B cell (primary cell): ENCODE results near the gene CREB3. TPM values are rescaled to one million over a fixed set of nuclear protein-coding genes. Genes with fewer than 3 reads are reported as not detected.
A peak's percentile ranks its signal among the peaks of the same experiment; 100 is the strongest.

Experiments used
- ATAC-seq: fragments of 200-7000 bp; cut with Tn5 transposase; one replicate; pipeline ENCODE4 v1.10.0; 2021; ENCODE audit warnings: low read depth, mild to moderate bottlenecking, moderate number of reproducible peaks, moderate library complexity
- CTCF ChIA-PET: fragments of 350-600 bp; sonication (Branson Sonifier 250); formaldehyde crosslinking; loops from one replicate; lab custom pipeline; 2021; ENCODE audit warnings: antibody characterized with exemption, inconsistent platforms; lab: Charles Lee
- POLR2A ChIA-PET: fragments of 350-600 bp; sonication (Branson Sonifier 250); formaldehyde crosslinking; loops from one replicate; lab custom pipeline; 2021; ENCODE audit warnings: antibody characterized with exemption; lab: Charles Lee
- DNase-seq: peaks from one replicate; pipeline ENCODE4 v3.0.0; 2013
- H2AFZ ChIP-seq: 2 replicates; pipeline ENCODE4 v1.6.1; 2012; ENCODE audit warnings: mild to moderate bottlenecking, low read depth, low read length; ENCODE audit not compliant: insufficient read depth, poor library complexity, severe bottlenecking
- H3K27ac ChIP-seq, 2 donors: 1 replicate in 1 of 2; 2 replicates in 1 of 2; pipeline ENCODE4 v1.5.1; 2012 to 2013; ENCODE audit warnings: low read length in 2 of 2, mild to moderate bottlenecking in 2 of 2, moderate library complexity in 1 of 2
- H3K27me3 ChIP-seq, 4 experiments: fragments of 200-600 bp in 1 of 4; sonication (generic) in 1 of 4; replicated peaks in 1 of 4; 1 replicate in 2 of 4; 2 replicates in 2 of 4; pipeline versions ENCODE4 v1.6.1 to v1.7.0; 2013 to 2016; ENCODE audit warnings: low read length in 3 of 4, mild to moderate bottlenecking in 2 of 4, mixed read lengths in 1 of 4, moderate library complexity in 1 of 4; ENCODE audit not compliant: insufficient read depth in 4 of 4, control insufficient read depth in 3 of 4; ENCODE audit errors: control extremely low read depth in 1 of 4
- H3K36me3 ChIP-seq, 2 experiments: replicated peaks in 1 of 2; 1 replicate in 1 of 2; 2 replicates in 1 of 2; pipeline versions ENCODE4 v1.6.1 to v1.7.1; 2013; ENCODE audit warnings: low read length in 1 of 2; ENCODE audit not compliant: insufficient read depth in 2 of 2, control insufficient read depth in 1 of 2; ENCODE audit errors: control extremely low read depth in 1 of 2, extremely low read depth in 1 of 2
- H3K4me1 ChIP-seq, 2 donors: fragments of 200-600 bp in 1 of 2; sonication (generic) in 1 of 2; 1 replicate in 1 of 2; 2 replicates in 1 of 2; pipeline versions ENCODE4 v1.5.1 to v1.6.1; 2013 to 2017; ENCODE audit warnings: low read length in 2 of 2; ENCODE audit not compliant: control insufficient read depth in 2 of 2, insufficient read depth in 2 of 2
- H3K4me2 ChIP-seq: replicated peaks from 2 replicates; pipeline ENCODE3; 2012; ENCODE audit warnings: mild to moderate bottlenecking, low read depth, low read length; ENCODE audit not compliant: poor library complexity, severe bottlenecking
- H3K4me3 ChIP-seq, 5 experiments: fragments of 200-600 bp in 1 of 5; sonication (generic) in 1 of 5; 1 replicate in 3 of 5; 2 replicates in 2 of 5; pipeline versions ENCODE4 v1.5.1 to v1.7.0; 2011 to 2016; ENCODE audit warnings: low read length in 4 of 5, mild to moderate bottlenecking in 4 of 5, low read depth in 2 of 5, control low read depth in 1 of 5, moderate library complexity in 1 of 5; ENCODE audit not compliant: insufficient read depth in 1 of 5; ENCODE audit errors: control extremely low read depth in 1 of 5, extremely low read depth in 1 of 5
- H3K79me2 ChIP-seq: fragments of 200-600 bp; sonication (generic); one replicate; pipeline ENCODE4 v1.6.0; 2016; ENCODE audit warnings: low read length; ENCODE audit not compliant: control insufficient read depth, insufficient read depth
- H3K9ac ChIP-seq: fragments of 200-600 bp; sonication (generic); 2 replicates; pipeline ENCODE4 v1.6.1; 2017; ENCODE audit warnings: mild to moderate bottlenecking, low read length, moderate library complexity
- H3K9me3 ChIP-seq, 3 donors: one replicate each; pipeline versions ENCODE4 v1.6.1 to v1.7.1; 2013; ENCODE audit warnings: low read length in 2 of 3; ENCODE audit not compliant: control insufficient read depth in 2 of 3, insufficient read depth in 1 of 3; ENCODE audit errors: control extremely low read depth in 1 of 3
- H4K20me1 ChIP-seq: 2 replicates; pipeline ENCODE4 v1.6.0; 2012; ENCODE audit warnings: mild to moderate bottlenecking, low read length; ENCODE audit not compliant: insufficient read depth, control insufficient read depth, poor library complexity, severe bottlenecking
- H3K27ac Mint-ChIP-seq: one replicate; pipeline ENCODE4 v1.8.0; 2021; ENCODE audit warnings: mixed read lengths
- H3K27me3 Mint-ChIP-seq: one replicate; pipeline ENCODE4 v1.8.0; 2021; ENCODE audit warnings: mixed read lengths
- H3K4me1 Mint-ChIP-seq: one replicate; pipeline ENCODE4 v1.8.0; 2021; ENCODE audit warnings: mixed read lengths
- H3K4me3 Mint-ChIP-seq: one replicate; pipeline ENCODE4 v1.8.0; 2021; ENCODE audit warnings: mixed read lengths
- H3K9me3 Mint-ChIP-seq: one replicate; pipeline ENCODE4 v1.8.0; 2022; ENCODE audit warnings: mixed read lengths; ENCODE audit not compliant: insufficient read depth
- CTCF ChIP-seq: fragments of 200-600 bp; IDR thresholded peaks from one replicate; pipeline ENCODE4 v1.8.0; 2022; ENCODE audit warnings: antibody characterized with exemption, mild to moderate bottlenecking
- EZH2 ChIP-seq: IDR thresholded peaks from 2 replicates; pipeline ENCODE4 v1.6.1; 2012; ENCODE audit warnings: borderline replicate concordance, low read depth, mild to moderate bottlenecking, moderate library complexity, low read length; ENCODE audit not compliant: insufficient read depth, poor library complexity, severe bottlenecking
- WGBS: methylation state at CpG from one replicate; pipeline ENCODE4 v1.1.5; 2013; ENCODE audit warnings: missing lambda C conversion rate; ENCODE audit not compliant: insufficient coverage; 5-methylcytosine and 5-hydroxymethylcytosine counted together
- intact Hi-C: fragments of 100-400 bp; cut with micrococcal nuclease; formaldehyde crosslinking; loops from one replicate; pipeline ENCODE4 v1.10.0; 2022
- polyA plus RNA-seq: library from polyadenylated mRNA; depleted of rRNA; stranded (reverse); fragments of >200 nt; gene quantifications from 2 replicates; pipeline ENCODE4 v1.2.3, GENCODE V29; 2012
- total RNA-seq, 2 donors: library from RNA; stranded (reverse); fragments of 120-200 nt in 1 of 2; gene quantifications; 1 replicate in 1 of 2; 2 replicates in 1 of 2; pipeline versions ENCODE4 v1.2.3 to v1.2.4, GENCODE V29; 2013 to 2022

Gene CREB3
- total and polyA plus RNA-seq, 2 donors (not counting 1 experiment from before 2014, with no cell fraction given) = 12.3 to 20.7 TPM

GRCh38 chr9:35756275-35757225 is 24.1 kb downstream of the CREB3 start:
- H3K4me1 ChIP-seq = peaks cover 34 to 44% of the 10 kb centered on the region in 2 donors
- H3K27me3 Mint-ChIP-seq = no peaks in the 10 kb centered on the region
- no peaks in the 10 kb centered on the region for H3K9me3 Mint-ChIP-seq
- intact Hi-C loops = loop anchor here (1.0 to 5.0 kb wide), 7 partner anchors 7 to 639 kb away; partner anchors contain the start of genes ATOSB, CREB3, GBA2 and HINT2
- peaks cover 2 to 31% of the 10 kb centered on the region in 2 experiments for H3K36me3 ChIP-seq
- peak overlapping the region; percentile 92 to 94 for H3K27ac ChIP-seq
- H2AFZ ChIP-seq = peak overlapping the region; percentile 88
- peak overlapping the region; percentile 97 for H3K27ac Mint-ChIP-seq
- H3K79me2 ChIP-seq = peaks cover 80% of the 10 kb centered on the region
- peak overlapping the region; percentile 39 to 85 (median 81) for H3K4me3 ChIP-seq
- no peaks in the 10 kb centered on the region for H4K20me1 ChIP-seq
- peak overlapping the region; percentile 89 for H3K4me2 ChIP-seq
- no peak for TF ChIP-seq EZH2
- TF ChIP-seq CTCF = peak; percentile 70
- peak overlapping the region; percentile 93 for H3K4me3 Mint-ChIP-seq
- H3K9ac ChIP-seq = peak overlapping the region; percentile 82
- POLR2A ChIA-PET = interaction anchor here (0.6 to 3.1 kb wide), 13 partner anchors 8 to 1710 kb away, joined by 3 to 16 read pairs (median 3); partner anchors contain the start of genes FAM221B, GBA2 and RGP1
- no peaks in the 10 kb centered on the region for H3K27me3 ChIP-seq
- WGBS = 4% methylated on average over 47 of the region's 48 CpGs
- H3K9me3 ChIP-seq = no peaks in the 10 kb centered on the region
- ATAC-seq = peak; percentile 80
- peaks cover 65% of the 10 kb centered on the region for H3K4me1 Mint-ChIP-seq
- CTCF ChIA-PET = interaction anchor here (0.8 to 7.7 kb wide), 23 partner anchors 11 to 153 kb away, joined by 3 to 56 read pairs (median 4); partner anchors contain the start of genes CCDC107, CREB3, GBA2 and HINT2
- peak; percentile 84 for DNase-seq
